PC-9 (cell line): ENCODE results near the gene CHI3L1. TPM values are rescaled to one million over a fixed set of nuclear protein-coding genes. Genes with fewer than 3 reads are reported as not detected.

Experiments
- BruUV-seq: library from RNA; stranded (reverse); fragments of 400-500 nt; replicated peaks from 2 replicates; lab custom pipeline; 2021; lab: Mats Ljungman, UMichigan
- CTCF ChIA-PET: fragments of 300-600 bp; sonication (Branson Sonifier 250); formaldehyde crosslinking; loops from one replicate; lab custom pipeline; 2022; ENCODE audit warnings: antibody characterized with exemption; lab: Charles Lee
- POLR2A ChIA-PET: fragments of 300-600 bp; sonication (Branson Sonifier 250); formaldehyde crosslinking; loops from one replicate; lab custom pipeline; 2022; ENCODE audit warnings: antibody characterized with exemption; ENCODE audit not compliant: unreplicated experiment; lab: Charles Lee
- DNase-seq, 2 experiments: peaks; one replicate each; pipeline versions ENCODE4 v3.0.0 to v3.0.0-alpha.2; 2015 to 2022; ENCODE audit warnings: mixed read lengths in 1 of 2
- H2AFZ ChIP-seq: fragments of 200-600 bp; sonication (generic); 2 replicates; pipeline ENCODE4 v1.8.1; 2017; ENCODE audit warnings: antibody characterized with exemption
- H3F3A ChIP-seq: fragments of 200-600 bp; sonication (generic); 2 replicates; pipeline ENCODE4 v1.8.1; 2017; ENCODE audit warnings: antibody characterized with exemption, mild to moderate bottlenecking, low read depth; ENCODE audit not compliant: insufficient read depth
- H3K27ac ChIP-seq: fragments of 200-600 bp; sonication (generic); 2 replicates; pipeline ENCODE4 v1.6.1; 2016; ENCODE audit warnings: mixed run types
- H3K27me3 ChIP-seq: fragments of 200-600 bp; sonication (generic); 2 replicates; pipeline ENCODE4 v1.6.1; 2016; ENCODE audit warnings: low read depth, mixed run types; ENCODE audit not compliant: insufficient read depth
- H3K36me3 ChIP-seq: fragments of 200-600 bp; sonication (generic); 2 replicates; pipeline ENCODE4 v1.6.1; 2016; ENCODE audit warnings: low read depth, mixed run types
- H3K4me1 ChIP-seq: fragments of 200-600 bp; sonication (generic); replicated peaks from 2 replicates; pipeline ENCODE4 v1.6.1; 2016; ENCODE audit warnings: mixed run types; ENCODE audit not compliant: insufficient read depth
- H3K4me2 ChIP-seq: fragments of 200-600 bp; sonication (generic); 2 replicates; pipeline ENCODE4 v1.6.1; 2017; ENCODE audit warnings: mixed run types
- H3K4me3 ChIP-seq: fragments of 200-600 bp; sonication (generic); 2 replicates; pipeline ENCODE4 v1.6.1; 2016; ENCODE audit warnings: mixed run types
- H3K79me2 ChIP-seq: fragments of 200-600 bp; sonication (generic); 2 replicates; pipeline ENCODE4 v1.6.1; 2017; ENCODE audit warnings: low read depth, mixed run types
- H3K9me2 ChIP-seq: fragments of 200-600 bp; sonication (generic); 2 replicates; pipeline ENCODE4 v1.8.1; 2017; ENCODE audit warnings: mild to moderate bottlenecking; ENCODE audit not compliant: insufficient read depth
- H3K9me3 ChIP-seq: fragments of 200-600 bp; sonication (generic); 2 replicates; pipeline ENCODE4 v1.8.1; 2016; ENCODE audit warnings: low read depth; ENCODE audit not compliant: insufficient read depth
- H4K20me1 ChIP-seq: fragments of 200-600 bp; sonication (generic); 2 replicates; pipeline ENCODE4 v1.8.1; 2017; ENCODE audit not compliant: insufficient read depth
- CTCF ChIP-seq: fragments of 200-600 bp; sonication (generic); conservative IDR thresholded peaks from 2 replicates; pipeline ENCODE4 v1.6.1; 2017; ENCODE audit warnings: mixed run types, antibody characterized with exemption, mild to moderate bottlenecking, moderate library complexity
- EZH2 ChIP-seq: fragments of 200-600 bp; sonication (generic); IDR thresholded peaks from 2 replicates; pipeline ENCODE4 v1.8.0; 2017; ENCODE audit warnings: antibody characterized with exemption, low read depth
- intact Hi-C: fragments of 100-400 bp; cut with micrococcal nuclease; formaldehyde crosslinking; loops from one replicate; pipeline ENCODE4 v1.10.0; 2022; ENCODE audit not compliant: unreplicated experiment
- total RNA-seq: library from RNA; stranded (reverse); gene quantifications from 2 replicates; pipeline ENCODE4 v1.2.3, GENCODE V29; 2021

CHI3L1 gene
- total RNA-seq, 1 experiment from 2014 or later = not detected

- BruUV-seq = no TSS peak
- Histone ChIP-seq H2AFZ (no peak overlapping the region), H3K79me2 (no peaks in the 10 kb centered on the region; the same call in 1 of the 2 replicates), H3K4me1 (peaks cover 32% of the 10 kb centered on the region), H3K4me3 (no peak overlapping the region), H3K9me3 (no peaks in the 10 kb centered on the region), H3K9me2 (no peaks in the 10 kb centered on the region), H3K4me2 (no peak overlapping the region), H3K36me3 (no peaks in the 10 kb centered on the region), H4K20me1 (no peaks in the 10 kb centered on the region), H3K27me3 (no peaks in the 10 kb centered on the region), H3F3A (peaks cover 26% of the 10 kb centered on the region), H3K27ac (no peak overlapping the region)
- DNase-seq = no peak
- POLR2A ChIA-PET = no interaction called here
- intact Hi-C loops = no loop called here
- peak; percentile 64 for TF ChIP-seq CTCF
- no peak for TF ChIP-seq EZH2
- CTCF ChIA-PET = interaction anchor here (0.5 kb wide), 1 partner anchor 158 kb away, joined by 4 read pairs; no protein-coding TSS in a partner anchor
These were observed 38.4 kb downstream of the CHI3L1 start for GRCh38 chr1:203148127-203148526.

GRCh38 chr1:203147376-203147775, 39.1 kb downstream of the CHI3L1 start:
- no TSS peak for BruUV-seq

GRCh38 chr1:203146537-203146936, 40.0 kb downstream of the CHI3L1 start:
- intact Hi-C loops = no loop called here
- H3K79me2 ChIP-seq = no peaks in the 10 kb centered on the region; the same call in 1 of the 2 replicates
- no peak overlapping the region for H3K4me3 ChIP-seq
- DNase-seq = no peak
- POLR2A ChIA-PET = no interaction called here
- H3K4me1 ChIP-seq = peaks cover 16% of the 10 kb centered on the region
- H3K27me3 ChIP-seq = no peaks in the 10 kb centered on the region
- peaks cover 10% of the 10 kb centered on the region; the same call in 1 of the 2 replicates for H3F3A ChIP-seq
- H3K4me2 ChIP-seq = no peak overlapping the region
- TF ChIP-seq CTCF (no peak), EZH2 (no peak)
- H4K20me1 ChIP-seq = no peaks in the 10 kb centered on the region
- no TSS peak for BruUV-seq
- H3K9me3 ChIP-seq = no peaks in the 10 kb centered on the region
- peaks cover 5% of the 10 kb centered on the region; the same call in 1 of the 2 replicates for H3K36me3 ChIP-seq
- CTCF ChIA-PET = interaction anchor here (0.7 kb wide), 1 partner anchor 19 kb away, joined by 5 read pairs; the partner anchor contains the start of gene ADORA1
- no peak overlapping the region for H2AFZ ChIP-seq
- H3K9me2 ChIP-seq = no peaks in the 10 kb centered on the region
- no peak overlapping the region for H3K27ac ChIP-seq

More at GRCh38 chr1:203147376-203147775, 39.1 kb downstream of the CHI3L1 start:
- H3K4me3 ChIP-seq = no peak overlapping the region
- no peaks in the 10 kb centered on the region for H3K27me3 ChIP-seq
- no peak for DNase-seq
- POLR2A ChIA-PET = no interaction called here
- H3K9me3 ChIP-seq = no peaks in the 10 kb centered on the region
- H2AFZ ChIP-seq = no peak overlapping the region
- CTCF ChIA-PET = interaction anchor here (0.6 kb wide), 1 partner anchor 25 kb away, joined by 3 read pairs; no protein-coding TSS in a partner anchor
- H3K27ac ChIP-seq = no peak overlapping the region
- H3F3A ChIP-seq = peaks cover 19% of the 10 kb centered on the region
- H3K4me2 ChIP-seq = no peak overlapping the region
- no peaks in the 10 kb centered on the region; the same call in 1 of the 2 replicates for H3K79me2 ChIP-seq
- no peaks in the 10 kb centered on the region for H4K20me1 ChIP-seq
- H3K4me1 ChIP-seq = peaks cover 24% of the 10 kb centered on the region
- no peaks in the 10 kb centered on the region for H3K36me3 ChIP-seq
- intact Hi-C loops = no loop called here
- no peaks in the 10 kb centered on the region for H3K9me2 ChIP-seq
- TF ChIP-seq EZH2 (no peak), CTCF (no peak)
